HL-60 (cell line): Measurements from ENCODE around the gene TMEM30A.

Source experiments
- CTCF ChIP-seq: IDR thresholded peaks from one replicate; pipeline ENCODE4 v1.5.1; 2011; ENCODE audit warnings: low read length, control low read depth, inconsistent platforms; ENCODE audit not compliant: insufficient read depth
- GABPA ChIP-seq: IDR thresholded peaks from 2 replicates; pipeline ENCODE4 v1.6.1; 2012; ENCODE audit warnings: low read depth
- POLR2AphosphoS5 ChIP-seq: IDR thresholded peaks from 2 replicates; pipeline ENCODE4 v1.6.1; 2012; ENCODE audit warnings: low read depth
- REST ChIP-seq: IDR thresholded peaks from 2 replicates; pipeline ENCODE4 v1.6.1; 2012; ENCODE audit warnings: low read depth; ENCODE audit not compliant: insufficient replicate concordance
- SPI1 ChIP-seq: IDR thresholded peaks from 2 replicates; pipeline ENCODE4 v1.6.1; 2012; ENCODE audit warnings: low read depth, mild to moderate bottlenecking, borderline replicate concordance

DNA sequence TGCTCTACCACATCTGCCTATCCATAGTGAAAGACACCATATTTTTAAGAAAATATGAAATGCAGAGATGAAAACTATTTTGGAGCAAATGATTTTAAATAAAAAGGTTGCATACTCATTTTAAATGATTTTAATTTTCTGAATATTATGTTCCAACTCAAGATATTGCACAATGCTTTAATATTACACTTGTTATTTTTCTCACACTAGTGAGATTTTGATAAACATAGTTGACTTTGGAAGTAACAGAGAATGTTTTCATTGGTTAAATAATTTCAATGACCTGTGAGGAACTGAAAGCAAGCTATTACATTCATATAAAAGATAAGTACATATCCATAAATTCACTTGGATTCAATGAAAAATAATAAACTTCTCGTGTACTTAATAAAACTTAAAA is 7.2 kb upstream of the TMEM30A start:
- TF ChIP-seq CTCF, result no peak
- TF ChIP-seq POLR2AphosphoS5, result no peak
- TF ChIP-seq SPI1, result no peak
- TF ChIP-seq GABPA, result no peak
- TF ChIP-seq REST, result no peak
